Left ventricle myocardium superior (tissue), 1 donor: ENCODE measurements around the gene SRC. TPM values are rescaled to one million over a fixed set of nuclear protein-coding genes. Genes with fewer than 3 reads are reported as not detected.

ENCODE experiments used
- ATAC-seq: fragments of 200-7000 bp; cut with Tn5 transposase; one replicate; pipeline ENCODE4 v1.9.1; 2020; ENCODE audit warnings: mild to moderate bottlenecking, moderate library complexity
- DNase-seq: peaks from one replicate; pipeline ENCODE4 v3.0.0-alpha.2; 2020
- intact Hi-C: fragments of 100-400 bp; cut with micrococcal nuclease; formaldehyde crosslinking; loops from one replicate; pipeline ENCODE4 v1.11.0; 2022
- total RNA-seq: library from RNA; stranded (reverse); fragmentation: NEBNext Ultra II Directional; extraction: Animal tissue kit (Norgen Biotek cat#: 25700); gene quantifications from one replicate; pipeline ENCODE4 v1.2.1, GENCODE V29; 2021
- donor health status: DM: no; HTN: yes; CAD: no; lungs with severe emphysema.

Gene SRC
- total RNA-seq, 1 donor from 2014 or later = 5.1 TPM

GRCh38 chr20:37313546-37314091 lies 32.3 kb upstream of the SRC start:
- DNase-seq (no peak), ATAC-seq (no peak)
- intact Hi-C loops = no loop called here

- DNase-seq (no peak), ATAC-seq (no peak)
- intact Hi-C loops = no loop called here
Measured at GRCh38 chr20:37314099-37314498, 31.8 kb upstream of the SRC start.

DNA sequence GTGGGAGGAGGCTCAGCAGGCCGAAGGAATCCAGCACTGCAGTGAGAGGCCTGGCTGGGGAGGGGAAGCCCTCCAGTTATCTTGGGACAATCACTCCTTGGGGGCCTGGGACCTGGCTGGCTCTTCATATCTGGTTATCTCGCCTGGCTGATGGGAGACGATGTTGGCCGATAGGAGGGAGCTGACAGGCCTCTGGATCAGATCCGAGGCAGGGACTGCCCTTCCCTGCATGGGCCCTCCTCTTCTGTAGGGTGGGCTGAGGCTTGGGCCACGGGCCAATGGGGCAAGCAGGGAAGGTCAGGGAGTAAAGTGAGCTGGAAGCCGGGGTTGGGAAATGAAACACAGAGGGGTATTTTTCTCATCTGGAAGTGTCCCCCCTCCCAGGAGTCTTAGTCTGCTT lies 31.3 kb upstream of the SRC start:
- DNase-seq (peak; percentile 72), ATAC-seq (peak; percentile 58)
- intact Hi-C loops = no loop called here

DNA sequence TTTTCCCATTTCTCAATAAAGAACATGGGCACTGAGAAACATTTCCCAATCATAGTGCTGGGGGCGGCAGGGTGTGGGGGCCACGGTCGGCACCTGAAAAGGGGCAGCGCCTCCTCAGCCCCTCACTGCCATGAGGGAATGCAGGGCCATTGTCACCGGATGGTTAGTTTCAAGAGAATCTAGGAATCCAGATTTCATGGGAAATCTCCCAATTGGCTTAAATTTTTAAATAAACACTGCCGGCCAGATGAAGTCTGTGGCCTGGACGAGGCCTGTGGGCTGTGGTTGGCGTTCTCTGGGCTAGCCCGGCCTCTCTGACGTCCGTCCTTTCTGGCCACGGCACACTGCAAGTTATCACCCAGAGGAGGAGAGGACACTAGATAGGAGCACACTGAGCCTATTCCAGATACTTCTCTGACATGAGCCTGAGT lies 30.9 kb upstream of the SRC start:
- ATAC-seq (peak; percentile 97), DNase-seq (peak; percentile 87)
- intact Hi-C loops = no loop called here

DNA sequence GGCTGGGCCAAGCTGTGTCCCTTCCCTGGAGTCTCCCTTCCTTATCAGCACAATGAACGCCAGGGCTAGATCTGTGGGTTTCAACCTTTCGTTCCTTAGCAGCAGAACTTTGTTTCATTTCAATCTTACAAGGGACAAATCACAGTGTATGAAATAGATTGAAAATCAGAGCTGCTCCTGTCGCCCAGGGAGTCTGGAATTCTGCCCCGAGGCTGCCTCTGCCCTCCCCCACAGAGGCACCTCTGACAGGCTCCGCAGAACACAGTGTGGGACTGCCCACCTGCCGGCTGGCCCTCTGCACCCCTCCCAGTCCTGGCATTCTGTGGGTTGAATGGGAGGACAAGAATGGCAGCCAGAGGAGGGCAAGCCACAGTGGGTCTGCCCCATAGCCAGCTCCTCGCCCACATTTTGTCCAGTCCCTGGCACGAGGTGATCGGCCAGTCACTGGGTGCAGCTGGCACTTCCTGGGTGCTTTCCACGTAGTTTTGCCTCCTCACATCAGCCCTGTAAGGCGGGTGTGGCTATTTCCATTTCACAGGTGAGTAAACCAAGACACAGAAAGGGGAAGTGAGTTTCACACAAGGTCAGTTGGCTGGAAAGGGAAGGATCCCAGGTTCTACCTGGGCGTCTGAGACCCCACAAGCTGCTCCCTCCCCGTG lies 30.4 kb upstream of the SRC start:
- DNase-seq (peak; percentile 57), ATAC-seq (peak; percentile 58)
- intact Hi-C loops = no loop called here

GRCh38 chr20:37316116-37316774 lies 29.7 kb upstream of the SRC start:
- intact Hi-C loops = no loop called here
- no peak for DNase-seq
- no peak for ATAC-seq

DNA sequence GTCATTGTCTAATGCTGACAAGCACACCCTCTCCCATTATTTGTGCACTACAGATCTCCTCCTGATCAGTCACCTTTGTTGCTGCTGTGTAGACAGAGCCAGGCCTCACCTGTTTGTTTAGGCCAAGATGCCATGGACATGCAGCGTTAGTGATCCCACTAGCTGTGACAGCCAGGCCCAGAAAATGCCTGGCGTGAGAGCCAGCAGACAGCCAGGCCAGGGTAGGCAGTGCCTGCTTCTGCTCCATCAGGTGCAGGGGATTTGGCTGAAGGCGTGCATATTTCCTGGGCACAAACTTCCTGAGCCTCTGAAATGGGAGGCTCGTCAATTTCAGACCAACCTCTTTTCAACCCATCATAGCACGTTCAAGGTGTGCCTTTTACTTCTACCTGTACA lies 29.2 kb upstream of the SRC start:
- ATAC-seq (no peak), DNase-seq (no peak)
- intact Hi-C loops = no loop called here

DNA sequence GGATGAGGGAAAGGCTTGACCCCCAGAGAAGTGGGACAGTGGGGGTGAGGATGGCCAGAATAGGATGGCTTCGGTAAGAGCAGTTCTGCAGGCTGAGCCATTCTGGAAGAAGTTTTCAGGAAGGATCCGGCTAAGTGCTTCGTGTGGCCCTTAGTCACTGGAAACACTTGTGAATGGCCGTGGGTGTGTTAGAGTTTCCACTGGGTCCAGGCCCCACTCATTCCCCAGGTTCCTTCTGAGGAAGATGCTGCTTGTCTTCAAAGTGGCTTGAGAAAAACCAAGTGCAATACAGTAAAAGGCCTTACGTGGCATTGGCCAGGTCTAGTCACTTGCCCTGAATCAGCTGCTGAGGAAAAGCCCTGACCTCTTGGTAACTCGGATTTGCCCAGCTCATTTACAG lies 28.6 kb upstream of the SRC start:
- intact Hi-C loops = no loop called here
- DNase-seq (no peak), ATAC-seq (no peak)

GRCh38 chr20:37317994-37318640 lies 27.8 kb upstream of the SRC start:
- intact Hi-C loops = no loop called here
- ATAC-seq (no peak), DNase-seq (no peak)

DNA sequence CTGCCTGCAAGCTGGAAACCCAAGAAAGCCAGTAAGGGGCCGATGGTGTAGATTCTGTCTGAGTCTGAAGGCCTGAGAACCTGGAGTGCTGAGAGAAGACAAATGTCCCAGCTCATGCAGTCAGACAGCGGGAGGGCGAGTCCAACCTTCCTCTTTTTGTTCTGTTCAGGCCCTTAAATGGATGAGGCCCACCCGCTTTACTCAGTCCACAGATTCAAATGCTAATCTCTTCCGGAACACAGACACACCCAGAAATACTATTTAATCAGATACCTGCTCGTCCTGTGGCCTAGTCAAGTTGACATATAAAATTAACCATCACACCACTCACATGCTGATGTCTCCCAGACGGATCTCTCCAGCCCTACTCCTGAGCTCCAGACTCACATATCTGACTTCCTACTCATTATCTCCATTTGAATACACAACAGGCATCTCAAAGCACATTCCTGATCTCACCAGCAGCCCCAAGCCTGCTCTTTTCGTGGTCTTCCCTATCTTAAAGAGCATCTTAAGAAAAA lies 26.7 kb upstream of the SRC start:
- ATAC-seq (no peak), DNase-seq (no peak)
- intact Hi-C loops = no loop called here

- DNase-seq (no peak), ATAC-seq (no peak)
- intact Hi-C loops = no loop called here
Measured at GRCh38 chr20:37323985-37324384, 22.0 kb upstream of the SRC start.

DNA sequence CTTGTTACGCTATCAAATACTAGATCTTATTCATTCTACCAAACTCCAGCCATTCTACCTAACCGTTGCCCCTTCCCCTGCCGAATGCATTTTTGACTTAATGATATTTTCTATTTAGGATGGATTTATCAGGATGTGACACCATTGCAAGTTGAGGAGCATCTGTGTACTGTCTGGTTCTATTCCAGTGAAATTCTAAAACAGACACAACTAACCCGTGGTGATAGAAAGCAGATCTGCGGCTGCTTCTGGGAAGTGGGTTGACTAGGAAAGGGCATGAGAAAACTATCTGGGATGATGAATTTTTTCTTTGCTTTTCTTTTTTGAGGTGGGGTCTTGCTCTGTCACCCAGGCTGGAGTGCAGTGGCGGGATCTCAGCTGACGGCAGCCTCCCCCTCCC lies 20.7 kb upstream of the SRC start:
- intact Hi-C loops = no loop called here

GRCh38 chr20:37326666-37327065 lies 19.3 kb upstream of the SRC start:
- no peak for DNase-seq
- no peak for ATAC-seq
- intact Hi-C loops = no loop called here

More for the DNA sequence above, 20.7 kb upstream of the SRC start:
- ATAC-seq (no peak), DNase-seq (no peak)

GRCh38 chr20:37327748-37328147 lies 18.2 kb upstream of the SRC start:
- ATAC-seq = peak; percentile 83
- intact Hi-C loops = no loop called here
- DNase-seq = peak; percentile 82

DNA sequence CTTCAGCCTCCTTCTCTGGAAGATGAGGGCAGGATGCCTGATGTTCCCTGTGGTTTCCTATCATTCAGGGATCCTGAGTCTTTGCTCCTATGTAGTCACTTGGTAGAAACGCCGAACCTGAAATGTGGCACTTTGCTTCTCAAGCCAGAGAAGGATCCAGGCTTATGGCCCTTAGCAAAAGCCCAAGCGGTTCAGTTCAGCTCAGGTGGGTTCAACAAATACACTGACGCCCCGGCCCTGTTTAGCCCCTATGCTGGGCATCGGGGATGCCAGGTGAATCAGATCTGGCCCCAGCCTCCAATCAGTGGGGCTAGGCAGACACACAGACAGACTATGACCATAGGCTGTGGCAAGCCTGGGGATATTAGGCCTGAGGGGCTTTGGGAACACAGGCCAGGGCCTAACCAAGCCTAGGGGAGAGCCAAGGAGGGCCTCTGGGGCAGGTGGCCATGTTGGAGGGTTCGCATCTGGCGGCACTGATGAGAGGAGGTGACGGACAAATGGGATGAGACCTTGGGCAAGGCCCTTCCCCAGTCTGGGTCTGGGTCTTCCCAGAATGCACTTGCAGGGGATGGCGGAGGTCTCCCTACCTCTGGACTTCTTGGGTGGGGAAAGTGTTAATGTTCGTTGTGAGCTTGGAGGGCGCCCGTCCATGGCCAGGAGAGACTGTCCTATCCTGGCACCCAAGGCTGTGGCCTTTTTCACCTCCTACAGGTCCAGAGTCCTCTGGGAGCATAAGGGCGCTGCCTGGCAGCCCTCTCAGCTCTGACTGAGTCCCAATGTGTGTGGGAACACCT lies 17.6 kb upstream of the SRC start:
- ATAC-seq = no peak

DNA sequence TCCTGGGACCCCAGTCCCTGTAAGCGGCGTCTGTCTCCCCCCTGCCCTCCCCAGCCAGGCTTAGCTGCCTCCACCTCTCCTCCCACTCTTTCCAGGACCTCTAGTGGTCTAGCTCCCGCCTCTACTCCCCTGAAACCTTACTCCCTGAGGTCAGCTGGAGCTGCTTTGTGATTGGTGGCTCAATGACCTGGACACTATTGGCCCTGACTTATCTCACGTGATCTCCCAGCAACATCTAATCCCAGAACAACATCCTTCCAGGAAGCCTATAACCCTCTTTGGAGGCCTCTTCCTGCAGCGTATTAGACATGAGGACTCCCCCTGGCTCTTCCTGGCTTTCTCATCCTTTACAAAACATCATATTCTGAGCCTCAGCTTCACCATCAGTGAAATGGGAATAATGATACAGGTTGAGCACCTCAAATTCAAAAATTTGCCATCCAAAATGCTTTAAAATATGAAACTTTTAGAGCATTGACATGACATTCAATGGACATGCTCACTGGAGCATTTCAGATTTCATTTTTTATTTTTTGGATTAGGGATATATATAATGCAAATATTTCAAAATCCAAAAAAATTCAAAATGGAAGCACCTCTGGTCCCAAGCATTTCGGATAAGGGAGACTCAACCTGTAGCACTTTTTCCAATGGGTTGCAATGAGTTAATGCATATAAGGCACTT lies 16.3 kb upstream of the SRC start:
- intact Hi-C loops = no loop called here
- ATAC-seq (no peak), DNase-seq (no peak)

More for the DNA sequence above, 17.6 kb upstream of the SRC start:
- DNase-seq = no peak
- intact Hi-C loops = no loop called here

GRCh38 chr20:37330316-37330715 lies 15.6 kb upstream of the SRC start:
- DNase-seq (no peak), ATAC-seq (no peak)
- intact Hi-C loops = no loop called here

GRCh38 chr20:37331060-37331857 lies 14.7 kb upstream of the SRC start:
- intact Hi-C loops = no loop called here
- DNase-seq = no peak

More at GRCh38 chr20:37331060-37331857, 14.7 kb upstream of the SRC start:
- ATAC-seq = no peak
